ENCODE results near the gene ADGRD2. TPM values are rescaled to one million over a fixed set of nuclear protein-coding genes. Genes with fewer than 3 reads are reported as not detected.
A peak's percentile ranks its signal among the peaks of the same experiment; 100 is the strongest.

The ADGRD2 gene
- total and polyA plus RNA-seq, 10 donors = 0.15 to 0.50 (median 0.25) TPM; not detected in 5

- H3K4me3 ChIP-seq = no peak overlapping the region
- DNase-seq = peak; percentile 33
- H3K36me3 ChIP-seq = no peaks in the 10 kb centered on the region
- intact Hi-C loops (cut with DNase I; ENCODE audit: low total_unique reads) = no loop called here
- H3K27me3 ChIP-seq (replicated peaks in 1 of 7) = peaks cover 0 to 19% (median 0%) of the 10 kb centered on the region in 7 donors
- no peak overlapping the region for H3K27ac ChIP-seq
- no peaks in the 10 kb centered on the region for H3K9me3 ChIP-seq
- H3K4me1 ChIP-seq = no peaks in the 10 kb centered on the region
- no peak for TF ChIP-seq POLR2A (IDR thresholded peaks at IDR 0.05)
- TF ChIP-seq, protein P1, sequence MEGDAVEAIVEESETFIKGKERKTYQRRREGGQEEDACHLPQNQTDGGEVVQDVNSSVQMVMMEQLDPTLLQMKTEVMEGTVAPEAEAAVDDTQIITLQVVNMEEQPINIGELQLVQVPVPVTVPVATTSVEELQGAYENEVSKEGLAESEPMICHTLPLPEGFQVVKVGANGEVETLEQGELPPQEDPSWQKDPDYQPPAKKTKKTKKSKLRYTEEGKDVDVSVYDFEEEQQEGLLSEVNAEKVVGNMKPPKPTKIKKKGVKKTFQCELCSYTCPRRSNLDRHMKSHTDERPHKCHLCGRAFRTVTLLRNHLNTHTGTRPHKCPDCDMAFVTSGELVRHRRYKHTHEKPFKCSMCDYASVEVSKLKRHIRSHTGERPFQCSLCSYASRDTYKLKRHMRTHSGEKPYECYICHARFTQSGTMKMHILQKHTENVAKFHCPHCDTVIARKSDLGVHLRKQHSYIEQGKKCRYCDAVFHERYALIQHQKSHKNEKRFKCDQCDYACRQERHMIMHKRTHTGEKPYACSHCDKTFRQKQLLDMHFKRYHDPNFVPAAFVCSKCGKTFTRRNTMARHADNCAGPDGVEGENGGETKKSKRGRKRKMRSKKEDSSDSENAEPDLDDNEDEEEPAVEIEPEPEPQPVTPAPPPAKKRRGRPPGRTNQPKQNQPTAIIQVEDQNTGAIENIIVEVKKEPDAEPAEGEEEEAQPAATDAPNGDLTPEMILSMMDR (IDR thresholded peaks at IDR 0.05 in 8 of 11, conservative IDR thresholded peaks at IDR 0.05 in 3 of 11) = no peak
- no peak for TF ChIP-seq POLR2AphosphoS5 (IDR thresholded peaks at IDR 0.05)
- WGBS, 5 donors = 68 to 78% (median 70%) methylated on average over 21 to 28 of the region's 28 CpGs
Observed at GRCh38 chr9:124469011-124469832, 19.0 kb downstream of the ADGRD2 start.

GRCh38 chr9:124470306-124470705, 20.1 kb downstream of the ADGRD2 start:
- H3K27ac ChIP-seq = no peak overlapping the region
- H3K9me3 ChIP-seq = no peaks in the 10 kb centered on the region
- H3K36me3 ChIP-seq = no peaks in the 10 kb centered on the region
- H3K27me3 ChIP-seq (replicated peaks in 1 of 7) = peaks cover 0 to 26% (median 0%) of the 10 kb centered on the region in 7 donors
- intact Hi-C loops (cut with DNase I; ENCODE audit: low total_unique reads) = no loop called here
- H3K4me3 ChIP-seq = no peak overlapping the region
- WGBS, 5 donors = 79 to 96% (median 90%) methylated on average over 11 to 13 of the region's 13 CpGs
- DNase-seq = no peak
- peaks cover 0 to 5% (median 1%) of the 10 kb centered on the region in 6 donors for H3K4me1 ChIP-seq
- TF ChIP-seq POLR2AphosphoS5 (IDR thresholded peaks at IDR 0.05) (no peak), POLR2A (IDR thresholded peaks at IDR 0.05) (no peak)
- TF ChIP-seq, protein P1 (IDR thresholded peaks at IDR 0.05 in 8 of 11, conservative IDR thresholded peaks at IDR 0.05 in 3 of 11) = no peak

DNA sequence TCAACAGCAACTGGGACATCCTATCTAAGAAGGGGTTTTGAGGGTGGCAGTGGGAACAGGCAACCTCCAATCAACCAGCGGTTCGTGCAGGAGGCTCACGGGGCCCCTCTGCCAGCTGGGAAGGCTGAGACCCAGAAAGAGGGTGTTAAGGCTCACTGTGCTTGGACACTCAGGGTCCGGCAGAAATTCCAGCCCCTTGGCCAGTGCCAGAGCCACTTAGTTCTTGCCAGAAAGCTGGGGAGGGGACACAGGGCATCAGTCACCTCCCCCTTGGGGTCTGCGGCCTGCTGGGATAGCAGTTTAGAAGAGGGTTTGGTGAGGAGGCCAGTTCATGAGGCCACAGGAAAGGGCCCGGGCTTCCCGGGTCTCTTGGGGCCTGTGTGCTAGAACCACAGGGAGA, 20.5 kb downstream of the ADGRD2 start:
- 72 to 91% (median 87%) methylated on average over 3 to 7 of the region's 7 CpGs for WGBS, 5 donors
- no peaks in the 10 kb centered on the region for H3K9me3 ChIP-seq
- TF ChIP-seq, protein P1 (IDR thresholded peaks at IDR 0.05 in 8 of 11, conservative IDR thresholded peaks at IDR 0.05 in 3 of 11) = no peak
- TF ChIP-seq POLR2A (IDR thresholded peaks at IDR 0.05) (no peak), POLR2AphosphoS5 (IDR thresholded peaks at IDR 0.05) (no peak)
- intact Hi-C loops (cut with DNase I; ENCODE audit: low total_unique reads) = no loop called here
- no peak for DNase-seq
- no peak overlapping the region for H3K27ac ChIP-seq
- H3K4me3 ChIP-seq = no peak overlapping the region
- peaks cover 0 to 9% (median 3%) of the 10 kb centered on the region in 6 donors for H3K4me1 ChIP-seq
- no peaks in the 10 kb centered on the region for H3K36me3 ChIP-seq
- peaks cover 0 to 30% (median 0%) of the 10 kb centered on the region in 7 donors for H3K27me3 ChIP-seq (replicated peaks in 1 of 7)

- no peaks in the 10 kb centered on the region for H3K36me3 ChIP-seq
- WGBS, 5 donors = 70 to 84% (median 73%) methylated on average over 4 to 9 of the region's 9 CpGs
- H3K27ac ChIP-seq = no peak overlapping the region
- no peak for DNase-seq
- H3K4me3 ChIP-seq = no peak overlapping the region
- TF ChIP-seq POLR2AphosphoS5 (IDR thresholded peaks at IDR 0.05) (no peak), POLR2A (IDR thresholded peaks at IDR 0.05) (no peak)
- TF ChIP-seq, protein P1 (IDR thresholded peaks at IDR 0.05 in 8 of 11, conservative IDR thresholded peaks at IDR 0.05 in 3 of 11) = no peak
- intact Hi-C loops (cut with DNase I; ENCODE audit: low total_unique reads) = no loop called here
- no peaks in the 10 kb centered on the region for H3K9me3 ChIP-seq
- peaks cover 0 to 19% (median 8%) of the 10 kb centered on the region in 6 donors for H3K4me1 ChIP-seq
- peaks cover 0 to 38% (median 4%) of the 10 kb centered on the region in 7 donors for H3K27me3 ChIP-seq (replicated peaks in 1 of 7)
Observed at GRCh38 chr9:124471761-124472160, 21.5 kb downstream of the ADGRD2 start.
